ENCODE measurements around the gene XPNPEP1.

Gene XPNPEP1

DNA sequence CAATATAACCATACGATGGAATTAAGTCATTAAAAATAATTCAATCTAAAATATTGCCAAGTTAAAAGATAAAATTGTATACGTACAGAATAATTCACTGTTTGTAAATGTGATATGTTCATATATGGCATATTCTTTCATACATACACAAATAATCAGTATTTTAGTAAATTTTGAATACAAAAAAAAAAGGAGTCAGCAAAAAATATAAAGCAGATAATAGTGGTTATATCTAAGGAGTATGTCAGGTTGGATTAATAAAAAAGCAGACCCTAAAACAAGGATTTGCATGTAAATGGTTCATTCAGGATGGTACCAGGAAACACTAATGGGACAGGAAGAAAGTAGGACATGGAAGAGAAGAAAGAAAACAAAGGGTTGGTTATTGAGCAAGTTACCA lies 59.5 kb downstream of the XPNPEP1 start:
- no peak for DNase-seq
- no peak for TF ChIP-seq GATA1 (IDR thresholded peaks at IDR 0.05; ENCODE audit: low read depth, low read length)
- no peak for TF ChIP-seq POLR2A (IDR thresholded peaks at IDR 0.05; ENCODE audit: low read length)

- DNase-seq = no peak
- TF ChIP-seq GATA1 (IDR thresholded peaks at IDR 0.05; ENCODE audit: low read depth, low read length) (no peak), POLR2A (IDR thresholded peaks at IDR 0.05; ENCODE audit: low read length) (no peak)
Observed at GRCh38 chr10:109862738-109863137, 60.6 kb downstream of the XPNPEP1 start.

DNA sequence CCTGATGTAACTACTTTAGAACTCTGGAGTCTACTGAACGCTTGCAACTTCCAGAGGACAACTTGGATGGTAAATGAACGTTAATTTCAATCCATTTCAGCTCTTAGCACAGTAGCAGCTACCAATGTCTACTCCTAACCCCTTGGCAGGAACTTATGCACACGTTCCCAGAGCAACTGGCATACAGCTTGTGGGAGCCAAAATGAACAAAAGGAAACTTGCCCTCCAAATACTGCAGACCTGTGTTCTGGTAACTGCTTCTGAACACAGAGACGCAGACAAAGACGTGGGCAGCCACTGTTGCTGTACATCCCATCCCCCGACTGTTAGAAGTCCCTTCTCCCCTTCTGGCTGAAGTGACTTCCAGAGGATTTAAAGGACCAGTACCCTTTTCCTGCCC lies 61.3 kb downstream of the XPNPEP1 start:
- no peak for TF ChIP-seq POLR2A (IDR thresholded peaks at IDR 0.05; ENCODE audit: low read length)
- TF ChIP-seq GATA1 (IDR thresholded peaks at IDR 0.05; ENCODE audit: low read depth, low read length) = no peak
- DNase-seq = no peak

- DNase-seq = no peak
- TF ChIP-seq GATA1 (IDR thresholded peaks at IDR 0.05; ENCODE audit: low read depth, low read length) (no peak), POLR2A (IDR thresholded peaks at IDR 0.05; ENCODE audit: low read length) (no peak)
Observed at GRCh38 chr10:109861081-109861480, 62.2 kb downstream of the XPNPEP1 start.

GRCh38 chr10:109859221-109859620 lies 64.1 kb downstream of the XPNPEP1 start:
- no peak for DNase-seq
- TF ChIP-seq POLR2A (IDR thresholded peaks at IDR 0.05; ENCODE audit: low read length) = no peak
- no peak for TF ChIP-seq GATA1 (IDR thresholded peaks at IDR 0.05; ENCODE audit: low read depth, low read length)

DNA sequence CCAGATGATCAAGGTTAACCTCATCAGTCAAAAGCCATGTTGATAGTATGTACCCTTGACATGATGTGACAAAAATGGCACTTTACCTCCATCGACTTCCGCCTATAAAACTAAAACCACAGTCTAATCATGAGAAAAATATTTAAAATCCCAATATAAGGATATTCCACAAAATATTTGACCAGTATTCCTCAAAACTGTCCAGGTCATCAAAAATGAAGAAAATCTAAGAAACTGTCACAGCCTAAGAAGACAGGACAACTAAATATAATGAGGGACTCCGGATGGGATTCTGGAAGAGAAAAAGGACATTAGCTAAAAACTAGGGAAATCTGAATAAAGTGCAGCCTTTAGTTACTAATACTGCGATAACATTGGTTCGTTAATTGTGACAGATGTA lies 67.6 kb downstream of the XPNPEP1 start:
- no peak for DNase-seq
- no peak for TF ChIP-seq GATA1 (IDR thresholded peaks at IDR 0.05; ENCODE audit: low read depth, low read length)
- no peak for TF ChIP-seq POLR2A (IDR thresholded peaks at IDR 0.05; ENCODE audit: low read length)

DNA sequence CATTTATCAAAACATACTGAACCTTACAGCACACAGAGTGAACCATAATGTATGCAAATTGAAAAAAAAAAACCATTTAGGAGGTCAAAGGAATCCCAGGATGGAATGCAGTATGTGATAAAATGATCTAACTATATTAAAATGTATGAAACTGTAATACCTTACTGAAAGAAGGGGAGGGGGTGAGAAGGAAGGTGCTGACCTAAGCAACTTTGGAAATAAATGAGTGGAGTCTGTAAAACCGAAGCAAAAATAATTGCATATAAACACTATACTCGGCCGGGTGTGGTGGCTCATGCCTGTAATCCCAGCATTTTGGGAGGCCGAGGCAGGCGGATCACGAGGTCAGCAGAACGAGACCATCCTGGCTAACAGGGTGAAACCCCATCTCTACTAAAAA lies 69.4 kb downstream of the XPNPEP1 start:
- TF ChIP-seq GATA1 (IDR thresholded peaks at IDR 0.05; ENCODE audit: low read depth, low read length) (no peak), POLR2A (IDR thresholded peaks at IDR 0.05; ENCODE audit: low read length) (no peak)
- no peak for DNase-seq

DNA sequence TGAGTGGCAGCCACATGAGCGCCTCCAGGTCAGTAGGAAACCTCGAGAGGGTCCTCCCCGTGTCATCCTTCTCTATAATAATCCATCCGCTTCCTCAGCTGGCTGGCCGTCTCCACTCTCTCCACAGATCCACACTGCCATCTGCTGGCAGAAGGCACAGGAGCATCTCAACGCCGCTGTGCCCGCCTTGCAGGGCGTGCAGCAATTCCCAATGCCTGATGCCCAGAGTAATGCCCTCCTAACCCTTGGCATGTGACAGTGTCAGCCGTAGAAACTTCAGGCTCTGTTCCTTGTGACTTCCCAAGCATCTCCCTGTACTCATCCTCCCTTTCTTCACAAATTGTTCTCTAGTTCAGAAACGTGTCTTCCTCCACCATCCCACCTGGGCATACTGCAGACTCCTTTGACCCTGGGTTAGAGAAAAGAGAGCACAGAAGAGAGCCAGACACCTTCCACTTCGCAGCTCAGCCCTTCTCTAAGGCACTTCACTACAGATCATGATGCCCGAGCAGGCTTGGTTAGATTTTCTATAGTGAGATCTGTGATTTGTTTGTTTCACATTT lies 70.8 kb downstream of the XPNPEP1 start:
- peak; percentile 72 to 82 for DNase-seq

GRCh38 chr10:109851616-109852474 lies 71.5 kb downstream of the XPNPEP1 start:
- TF ChIP-seq POLR2A (IDR thresholded peaks at IDR 0.05; ENCODE audit: low read length) (no peak), GATA1 (IDR thresholded peaks at IDR 0.05; ENCODE audit: low read depth, low read length) (no peak)
- DNase-seq = no peak

More for the DNA sequence above, 70.8 kb downstream of the XPNPEP1 start:
- no peak for TF ChIP-seq GATA1 (IDR thresholded peaks at IDR 0.05; ENCODE audit: low read depth, low read length)

DNA sequence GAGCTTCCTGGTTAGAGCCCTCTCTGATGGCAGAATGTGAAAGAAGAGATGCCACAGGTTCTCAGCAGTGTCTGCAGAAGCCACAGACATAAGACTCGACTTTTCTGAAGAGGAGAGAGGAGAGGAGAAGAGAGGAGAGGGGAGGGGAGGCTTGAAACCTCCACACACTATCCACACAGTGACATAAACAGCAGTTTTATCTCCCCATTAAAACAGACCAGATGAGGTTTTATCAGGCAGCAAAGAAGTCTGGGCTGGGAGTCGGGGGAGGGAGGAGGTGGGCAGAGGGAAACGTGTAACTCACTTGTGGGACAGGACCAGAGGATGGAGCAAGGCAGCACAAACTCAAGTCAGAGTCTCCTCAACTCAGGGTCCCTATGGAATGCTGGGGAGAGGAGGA lies 76.5 kb downstream of the XPNPEP1 start:
- peak; percentile 49 to 82 for DNase-seq
- TF ChIP-seq POLR2A (IDR thresholded peaks at IDR 0.05; ENCODE audit: low read length) = no peak

GRCh38 chr10:109845308-109845707 lies 78.0 kb downstream of the XPNPEP1 start:
- no peak for TF ChIP-seq POLR2A (IDR thresholded peaks at IDR 0.05; ENCODE audit: low read length)
- no peak for TF ChIP-seq GATA1 (IDR thresholded peaks at IDR 0.05; ENCODE audit: low read depth, low read length)
- no peak for DNase-seq

DNA sequence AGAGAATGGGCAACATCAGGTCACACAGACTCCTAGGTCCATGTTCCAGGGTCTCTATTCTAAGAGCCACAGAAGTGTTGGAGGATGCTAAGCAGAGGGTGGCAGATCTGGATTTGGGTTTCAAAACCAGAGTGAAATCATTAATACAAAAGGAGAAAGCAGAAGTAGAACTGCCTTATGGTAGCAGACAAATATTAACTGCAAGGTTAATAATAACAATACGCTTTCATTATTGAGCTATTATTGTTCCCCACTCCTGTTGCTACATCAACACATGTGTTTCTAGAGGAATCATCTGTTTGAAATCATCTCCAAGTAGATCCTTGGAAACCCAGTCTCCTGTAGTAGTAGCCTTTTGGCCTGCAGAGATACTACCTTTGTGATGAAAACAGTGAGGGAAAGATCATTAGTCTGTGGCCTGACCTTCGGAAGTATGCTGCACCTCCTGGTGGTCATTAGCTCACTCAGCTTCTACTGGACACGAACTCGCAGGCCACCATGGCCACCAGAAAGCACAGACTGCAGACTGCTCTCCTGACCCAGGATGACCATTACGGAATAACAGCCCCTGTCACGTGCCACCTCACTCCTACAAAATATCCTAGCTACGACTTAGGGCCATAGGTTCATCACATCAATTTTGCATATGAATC lies 84.6 kb downstream of the XPNPEP1 start:
- TF ChIP-seq POLR2A (IDR thresholded peaks at IDR 0.05; ENCODE audit: low read length) = no peak
- no peak for TF ChIP-seq GATA1 (IDR thresholded peaks at IDR 0.05; ENCODE audit: low read depth, low read length)

GRCh38 chr10:109837384-109837783 lies 85.9 kb downstream of the XPNPEP1 start:
- TF ChIP-seq GATA1 (IDR thresholded peaks at IDR 0.05; ENCODE audit: low read depth, low read length) (no peak), POLR2A (IDR thresholded peaks at IDR 0.05; ENCODE audit: low read length) (no peak)
- DNase-seq = no peak

More for the DNA sequence above, 84.6 kb downstream of the XPNPEP1 start:
- no peak for DNase-seq

DNA sequence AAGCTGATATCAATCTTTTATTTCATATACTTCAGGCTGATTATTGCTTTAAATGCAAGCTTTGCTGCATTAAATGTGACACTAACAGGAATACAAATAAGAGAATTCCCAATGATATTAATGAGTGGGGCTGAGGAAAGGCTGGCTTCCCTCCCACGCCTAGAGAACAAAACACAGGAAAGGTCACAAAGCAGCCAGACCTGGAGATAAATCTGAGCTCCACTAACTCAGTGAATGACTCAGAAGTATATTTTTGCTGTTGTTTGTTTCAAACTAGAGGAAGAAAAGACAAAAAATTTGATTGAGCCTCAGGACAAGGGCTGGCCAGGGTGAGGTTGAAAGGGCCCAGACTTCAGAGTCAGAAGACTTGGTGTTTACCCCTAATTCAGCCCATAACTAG lies 88.1 kb downstream of the XPNPEP1 start:
- DNase-seq = no peak
- TF ChIP-seq GATA1 (IDR thresholded peaks at IDR 0.05; ENCODE audit: low read depth, low read length) (no peak), POLR2A (IDR thresholded peaks at IDR 0.05; ENCODE audit: low read length) (no peak)

GRCh38 chr10:109831846-109832245 lies 91.5 kb downstream of the XPNPEP1 start:
- no peak for DNase-seq
- TF ChIP-seq POLR2A (IDR thresholded peaks at IDR 0.05; ENCODE audit: low read length) (no peak), GATA1 (IDR thresholded peaks at IDR 0.05; ENCODE audit: low read depth, low read length) (no peak)

Measured in erythroblast (primary cell).